ENCODE data around the gene SERPING1.

- TF ChIP-seq, protein P1, sequence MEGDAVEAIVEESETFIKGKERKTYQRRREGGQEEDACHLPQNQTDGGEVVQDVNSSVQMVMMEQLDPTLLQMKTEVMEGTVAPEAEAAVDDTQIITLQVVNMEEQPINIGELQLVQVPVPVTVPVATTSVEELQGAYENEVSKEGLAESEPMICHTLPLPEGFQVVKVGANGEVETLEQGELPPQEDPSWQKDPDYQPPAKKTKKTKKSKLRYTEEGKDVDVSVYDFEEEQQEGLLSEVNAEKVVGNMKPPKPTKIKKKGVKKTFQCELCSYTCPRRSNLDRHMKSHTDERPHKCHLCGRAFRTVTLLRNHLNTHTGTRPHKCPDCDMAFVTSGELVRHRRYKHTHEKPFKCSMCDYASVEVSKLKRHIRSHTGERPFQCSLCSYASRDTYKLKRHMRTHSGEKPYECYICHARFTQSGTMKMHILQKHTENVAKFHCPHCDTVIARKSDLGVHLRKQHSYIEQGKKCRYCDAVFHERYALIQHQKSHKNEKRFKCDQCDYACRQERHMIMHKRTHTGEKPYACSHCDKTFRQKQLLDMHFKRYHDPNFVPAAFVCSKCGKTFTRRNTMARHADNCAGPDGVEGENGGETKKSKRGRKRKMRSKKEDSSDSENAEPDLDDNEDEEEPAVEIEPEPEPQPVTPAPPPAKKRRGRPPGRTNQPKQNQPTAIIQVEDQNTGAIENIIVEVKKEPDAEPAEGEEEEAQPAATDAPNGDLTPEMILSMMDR (IDR thresholded peaks at IDR 0.05) = no peak
- no peak for TF ChIP-seq POLR2AphosphoS5 (IDR thresholded peaks at IDR 0.05)
Measured at GRCh38 chr11:57635246-57635645, 37.8 kb downstream of the SERPING1 start.
